Hepatocyte (in vitro differentiated cells): ENCODE results near the gene NPHS2. TPM values are rescaled to one million over a fixed set of nuclear protein-coding genes. Genes with fewer than 3 reads are reported as not detected.

Experiments used
- DNase-seq: peaks from one replicate; pipeline ENCODE4 v3.0.0-alpha.2; 2016; ENCODE audit warnings: low spot score
- H2AFZ ChIP-seq: fragments of 200-600 bp; sonication (generic); 2 replicates; pipeline ENCODE4 v1.6.0; 2016; ENCODE audit warnings: antibody characterized with exemption, mild to moderate bottlenecking
- H3K27ac ChIP-seq: fragments of 200-600 bp; sonication (generic); 2 replicates; pipeline ENCODE4 v1.5.1; 2016; ENCODE audit warnings: mild to moderate bottlenecking
- H3K27me3 ChIP-seq: fragments of 200-600 bp; sonication (generic); 2 replicates; pipeline ENCODE4 v1.6.1; 2016
- H3K36me3 ChIP-seq: fragments of 200-600 bp; sonication (generic); replicated peaks from 2 replicates; pipeline ENCODE4 v1.5.1; 2016; ENCODE audit warnings: low read depth; ENCODE audit not compliant: insufficient read depth
- H3K4me1 ChIP-seq: fragments of 200-600 bp; sonication (generic); 2 replicates; pipeline ENCODE4 v1.5.1; 2016; ENCODE audit warnings: mild to moderate bottlenecking, moderate library complexity; ENCODE audit not compliant: insufficient read depth
- H3K4me2 ChIP-seq: fragments of 200-600 bp; sonication (generic); 2 replicates; pipeline ENCODE4 v1.6.0; 2016
- H3K4me3 ChIP-seq: fragments of 200-600 bp; sonication (generic); 2 replicates; pipeline ENCODE4 v1.5.1; 2016; ENCODE audit warnings: mild to moderate bottlenecking
- H3K79me2 ChIP-seq: fragments of 200-600 bp; sonication (generic); 2 replicates; pipeline ENCODE4 v1.6.0; 2017; ENCODE audit warnings: mild to moderate bottlenecking
- H3K9me2 ChIP-seq: fragments of 200-600 bp; sonication (generic); replicated peaks from 2 replicates; pipeline ENCODE4 v1.6.0; 2017; ENCODE audit warnings: mild to moderate bottlenecking; ENCODE audit not compliant: insufficient read depth
- H3K9me3 ChIP-seq: fragments of 200-600 bp; sonication (generic); 2 replicates; pipeline ENCODE4 v1.5.1; 2016; ENCODE audit warnings: low read depth, mild to moderate bottlenecking
- H4K20me1 ChIP-seq: fragments of 200-600 bp; sonication (generic); 2 replicates; pipeline ENCODE4 v1.6.0; 2016; ENCODE audit warnings: mild to moderate bottlenecking; ENCODE audit not compliant: insufficient read depth, poor library complexity, severe bottlenecking
- EZH2 ChIP-seq: fragments of 200-600 bp; sonication (generic); IDR thresholded peaks from 2 replicates; pipeline ENCODE4 v1.6.1; 2016; ENCODE audit warnings: antibody characterized with exemption, mild to moderate bottlenecking, borderline replicate concordance
- EZH2phosphoT487 ChIP-seq: fragments of 200-600 bp; sonication (generic); IDR thresholded peaks from one replicate; pipeline ENCODE4 v1.6.1; 2018; ENCODE audit warnings: antibody characterized with exemption, mild to moderate bottlenecking, low read depth, moderate library complexity; ENCODE audit not compliant: unreplicated experiment, severe bottlenecking
- WGBS: methylation state at CpG from one replicate; pipeline ENCODE4 v1.1.6; 2016; ENCODE audit warnings: low lambda C conversion rate; ENCODE audit errors: missing lambda C conversion rate; 5-methylcytosine and 5-hydroxymethylcytosine counted together
- polyA plus RNA-seq: library from polyadenylated mRNA; unstranded; fragments of >200 nt; fragmentation: Nextera tagmentation; extraction: Ambion mirVana; gene quantifications from 2 replicates; pipeline ENCODE4 v1.2.1, GENCODE V29; 2016
- total RNA-seq: library from RNA; depleted of rRNA; stranded (reverse); fragments of >200 nt; gene quantifications from 2 replicates; pipeline ENCODE4 v1.2.3, GENCODE V29; 2014
- TF ChIP-seq, protein P1 (sequence below): fragments of 200-600 bp; sonication (generic); IDR thresholded peaks from 2 replicates; pipeline ENCODE4 v1.5.1; 2016; ENCODE audit warnings: antibody characterized with exemption, mild to moderate bottlenecking; ENCODE audit not compliant: poor library complexity

NPHS2 gene
- total and polyA plus RNA-seq, 2 experiments from 2014 or later, result not detected

DNA sequence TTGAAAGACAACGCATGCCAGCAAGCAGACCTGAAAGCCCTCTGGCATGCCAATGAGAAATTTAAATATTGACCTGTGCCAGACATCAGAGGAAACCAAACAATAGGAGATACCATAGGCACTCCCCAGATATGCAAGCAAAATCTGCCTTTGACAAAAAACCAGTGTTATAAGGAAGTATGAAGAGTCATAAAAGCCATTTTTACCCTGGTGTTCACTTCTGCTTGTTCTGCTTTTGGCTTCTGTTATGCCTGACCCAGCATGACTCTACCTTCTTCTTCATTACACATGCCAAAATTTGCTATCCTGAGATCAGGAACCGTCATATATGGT, 26.4 kb downstream of the NPHS2 start:
- Histone ChIP-seq H3K9me2 (no peaks in the 10 kb centered on the region), H3K9me3 (no peaks in the 10 kb centered on the region), H3K27me3 (no peaks in the 10 kb centered on the region), H4K20me1 (no peaks in the 10 kb centered on the region), H3K4me3 (no peak overlapping the region), H3K79me2 (no peaks in the 10 kb centered on the region), H3K4me1 (no peaks in the 10 kb centered on the region), H3K4me2 (no peak overlapping the region), H2AFZ (no peak overlapping the region), H3K36me3 (no peaks in the 10 kb centered on the region), H3K27ac (no peak overlapping the region)
- 70% methylated on average over 2 of the region's 2 CpGs for WGBS
- DNase-seq, result no peak
- TF ChIP-seq EZH2 (no peak), EZH2phosphoT487 (no peak)
- TF ChIP-seq, protein P1, sequence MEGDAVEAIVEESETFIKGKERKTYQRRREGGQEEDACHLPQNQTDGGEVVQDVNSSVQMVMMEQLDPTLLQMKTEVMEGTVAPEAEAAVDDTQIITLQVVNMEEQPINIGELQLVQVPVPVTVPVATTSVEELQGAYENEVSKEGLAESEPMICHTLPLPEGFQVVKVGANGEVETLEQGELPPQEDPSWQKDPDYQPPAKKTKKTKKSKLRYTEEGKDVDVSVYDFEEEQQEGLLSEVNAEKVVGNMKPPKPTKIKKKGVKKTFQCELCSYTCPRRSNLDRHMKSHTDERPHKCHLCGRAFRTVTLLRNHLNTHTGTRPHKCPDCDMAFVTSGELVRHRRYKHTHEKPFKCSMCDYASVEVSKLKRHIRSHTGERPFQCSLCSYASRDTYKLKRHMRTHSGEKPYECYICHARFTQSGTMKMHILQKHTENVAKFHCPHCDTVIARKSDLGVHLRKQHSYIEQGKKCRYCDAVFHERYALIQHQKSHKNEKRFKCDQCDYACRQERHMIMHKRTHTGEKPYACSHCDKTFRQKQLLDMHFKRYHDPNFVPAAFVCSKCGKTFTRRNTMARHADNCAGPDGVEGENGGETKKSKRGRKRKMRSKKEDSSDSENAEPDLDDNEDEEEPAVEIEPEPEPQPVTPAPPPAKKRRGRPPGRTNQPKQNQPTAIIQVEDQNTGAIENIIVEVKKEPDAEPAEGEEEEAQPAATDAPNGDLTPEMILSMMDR, result no peak

DNA sequence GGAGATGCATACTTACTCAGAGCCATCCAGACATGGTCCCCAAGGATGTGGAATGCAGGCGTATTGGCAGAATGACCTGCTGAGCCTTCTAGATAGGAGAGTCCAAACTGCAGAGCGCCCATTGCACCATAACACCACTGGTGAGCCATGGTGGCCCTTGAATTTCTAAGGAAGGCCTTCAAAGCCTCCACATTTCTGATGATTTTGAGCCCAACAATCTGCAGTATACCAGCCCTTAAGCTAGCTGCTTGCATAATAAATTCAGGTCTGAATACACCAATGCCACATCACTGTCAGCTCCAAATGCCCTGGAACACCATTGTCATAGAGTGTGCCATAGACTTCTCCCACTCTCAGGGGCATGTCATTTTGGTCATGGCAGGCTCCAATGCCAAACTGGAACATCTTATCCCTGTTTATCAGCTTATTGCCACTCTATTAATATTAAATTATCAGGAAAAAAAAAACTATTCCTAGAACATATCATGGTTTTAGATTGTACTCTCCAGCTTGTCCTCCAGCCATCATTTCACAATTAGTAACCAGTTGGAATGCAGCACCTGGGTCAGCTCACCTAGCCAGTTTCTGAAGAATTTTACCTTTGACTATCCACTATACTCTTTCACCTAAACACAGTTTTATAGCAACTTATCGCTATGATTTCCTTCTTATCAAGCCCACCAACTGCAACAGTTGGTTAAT, 26.9 kb downstream of the NPHS2 start:
- Histone ChIP-seq H2AFZ (no peak overlapping the region), H4K20me1 (no peaks in the 10 kb centered on the region), H3K4me3 (no peak overlapping the region), H3K36me3 (no peaks in the 10 kb centered on the region), H3K9me3 (no peaks in the 10 kb centered on the region), H3K27me3 (no peaks in the 10 kb centered on the region), H3K4me2 (no peak overlapping the region), H3K79me2 (no peaks in the 10 kb centered on the region), H3K4me1 (no peaks in the 10 kb centered on the region), H3K9me2 (no peaks in the 10 kb centered on the region), H3K27ac (no peak overlapping the region)
- WGBS, result 50% methylated on average over 3 of the region's 3 CpGs
- TF ChIP-seq EZH2phosphoT487 (no peak), EZH2 (no peak)
- TF ChIP-seq, protein P1, result no peak
- DNase-seq, result no peak

DNA sequence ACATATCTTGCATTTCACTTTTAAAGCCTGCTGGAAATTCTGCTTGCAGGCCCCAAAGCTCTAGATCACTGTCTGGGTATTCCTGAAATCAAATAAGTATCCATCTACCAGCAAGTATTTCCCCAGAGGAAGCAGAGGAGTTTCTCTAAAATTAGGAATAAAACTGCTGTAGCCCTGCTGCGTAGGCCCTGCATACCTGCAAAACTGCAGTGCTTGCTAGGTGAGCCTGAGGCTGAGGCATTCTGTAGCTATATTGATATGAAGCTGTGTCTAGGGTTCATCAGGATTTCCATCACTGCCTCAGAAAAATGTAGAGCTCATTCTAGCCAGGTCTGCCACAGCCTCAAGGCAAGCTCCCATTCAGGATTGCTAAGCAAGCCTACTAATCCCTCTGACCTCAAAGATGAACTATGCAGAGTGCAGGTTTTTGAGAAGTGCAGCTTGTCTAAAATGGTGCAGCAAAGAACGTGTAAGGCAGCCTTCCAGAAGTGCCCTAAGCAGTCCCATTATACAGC, 28.7 kb downstream of the NPHS2 start:
- no peaks in the 10 kb centered on the region for H3K4me1 ChIP-seq
- no peaks in the 10 kb centered on the region for H3K9me2 ChIP-seq
- no peak overlapping the region for H3K4me2 ChIP-seq
- 56% methylated on average over 2 of the region's 2 CpGs for WGBS
- DNase-seq, result no peak
- H3K4me3 ChIP-seq, result no peak overlapping the region
- no peaks in the 10 kb centered on the region for H3K9me3 ChIP-seq
- H3K79me2 ChIP-seq, result no peaks in the 10 kb centered on the region
- no peaks in the 10 kb centered on the region for H3K27me3 ChIP-seq
- TF ChIP-seq, protein P1, result no peak
- TF ChIP-seq EZH2phosphoT487 (no peak), EZH2 (no peak)
- H3K36me3 ChIP-seq, result no peaks in the 10 kb centered on the region
- H2AFZ ChIP-seq, result no peak overlapping the region
- no peaks in the 10 kb centered on the region for H4K20me1 ChIP-seq
- H3K27ac ChIP-seq, result no peak overlapping the region
